Thyroid gland (tissue), 4 donors: ENCODE results near the gene PMFBP1.

ENCODE experiments used
- CTCF ChIP-seq, 6 experiments: fragments of 200-600 bp in 3 of 6; fragments of 450-650 bp in 3 of 6; sonication (generic) in 3 of 6; IDR thresholded peaks; one replicate each; pipeline ENCODE4 v1.5.1; 2016 to 2019; ENCODE audit warnings: antibody characterized with exemption in 6 of 6, mild to moderate bottlenecking in 2 of 6, inconsistent platforms in 1 of 6, moderate library complexity in 1 of 6
- POLR2A ChIP-seq, 2 donors: fragments of 450-650 bp; IDR thresholded peaks; one replicate each; pipeline ENCODE4 v1.6.1; 2017; ENCODE audit warnings: antibody characterized with exemption in 2 of 2, mild to moderate bottlenecking in 2 of 2, moderate library complexity in 1 of 2

- TF ChIP-seq CTCF (IDR thresholded peaks at IDR 0.05) (no peak), POLR2A (IDR thresholded peaks at IDR 0.05) (no peak)
Measured at GRCh38 chr16:72132726-72133125, 39.2 kb downstream of the PMFBP1 start.
